Activated CD4-positive, CD25-positive, alpha-beta regulatory T cell treated with anti-CD3 and anti-CD28 coated beads, Interleukin-2, amount 50 U/mL, for 24 hours (primary cell): ENCODE measurements around the gene SSR3.

Source experiments
- ATAC-seq, 2 donors: fragments of 150-1000 bp; cut with Tn5 transposase; one replicate each; pipeline ENCODE4 v1.10.0; 2021; ENCODE audit warnings: mild to moderate bottlenecking in 1 of 2, moderate library complexity in 1 of 2

SSR3 gene

DNA sequence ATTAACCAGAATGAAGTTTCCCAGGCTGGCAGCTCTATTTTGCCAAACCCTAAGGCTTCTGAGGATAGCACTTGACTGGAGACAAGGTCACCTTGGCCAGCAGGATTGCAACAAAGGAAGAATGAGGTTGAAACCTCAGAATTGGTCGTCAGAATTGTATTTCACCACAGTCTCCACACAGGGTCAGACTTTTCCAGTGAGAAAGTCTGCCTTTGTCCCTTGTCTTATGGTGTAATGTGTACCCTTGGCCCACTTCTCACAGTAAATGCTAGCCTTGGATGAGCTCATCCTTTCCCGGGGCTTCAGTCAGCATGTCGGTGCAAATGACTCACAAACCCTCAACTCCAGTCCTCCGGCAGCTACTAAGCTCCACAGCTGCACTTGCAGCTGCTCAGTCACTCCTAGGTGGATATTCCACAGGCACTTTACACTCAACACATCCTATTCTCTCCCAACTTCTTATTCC is 19.7 kb downstream of the SSR3 start:
- peak; percentile 41 to 53 for ATAC-seq

DNA sequence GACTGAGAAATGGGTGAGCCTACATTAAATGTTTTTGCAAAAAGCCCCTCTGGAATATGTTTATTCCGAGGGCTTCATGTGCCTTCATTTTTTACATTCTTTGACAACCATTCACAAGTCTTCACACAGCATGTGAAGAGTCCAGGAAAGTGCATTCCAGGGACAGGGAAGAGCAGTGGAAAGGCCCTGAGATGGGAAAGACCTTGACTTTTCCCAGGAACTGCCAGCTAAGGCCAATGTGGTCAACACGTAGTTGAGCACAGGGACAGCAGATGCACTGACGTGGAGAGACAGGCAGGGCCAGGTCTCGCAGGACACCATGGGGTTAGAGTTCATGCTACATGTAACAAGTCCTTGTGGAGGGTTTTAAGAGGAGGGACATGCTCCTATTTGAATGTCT is 21.7 kb downstream of the SSR3 start:
- ATAC-seq: no peak

DNA sequence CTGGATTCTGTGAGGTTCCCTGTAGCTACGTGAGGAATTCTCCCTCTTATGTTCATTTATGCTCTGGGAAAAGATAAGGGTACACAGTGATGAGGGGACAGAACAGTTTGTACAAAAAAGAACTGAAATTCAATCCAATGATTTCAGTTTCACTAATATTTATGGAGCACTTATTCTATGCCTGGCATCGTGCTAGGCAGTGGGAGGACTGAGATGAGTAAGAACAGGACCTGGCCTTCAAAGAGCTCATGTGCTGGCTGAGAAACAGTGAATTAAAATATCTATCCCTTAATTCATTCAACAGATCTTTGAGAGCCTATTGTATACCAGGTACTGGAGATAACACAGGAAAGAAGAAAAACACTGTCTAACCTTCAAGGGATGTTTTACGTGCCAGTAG is 22.2 kb downstream of the SSR3 start:
- no peak for ATAC-seq

DNA sequence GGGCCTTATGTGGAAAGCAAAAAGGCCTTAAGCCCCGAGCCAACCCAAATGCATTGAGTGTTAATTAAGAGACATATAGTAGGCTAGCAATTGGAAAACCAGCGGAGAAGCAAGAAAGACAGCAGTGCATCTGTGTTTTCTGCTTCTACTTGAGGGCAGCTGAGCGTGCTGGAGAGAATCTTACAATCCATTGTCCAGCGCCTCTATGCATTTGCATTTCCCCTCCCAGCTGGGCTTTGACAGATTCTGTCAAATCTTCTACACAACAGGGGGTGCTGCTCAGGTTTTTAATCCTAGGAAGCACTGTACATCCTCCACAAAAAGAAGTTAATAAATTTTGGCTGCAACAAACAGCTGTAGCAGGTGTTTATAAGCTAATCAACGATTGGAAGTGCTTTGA is 23.9 kb downstream of the SSR3 start:
- no peak for ATAC-seq

DNA sequence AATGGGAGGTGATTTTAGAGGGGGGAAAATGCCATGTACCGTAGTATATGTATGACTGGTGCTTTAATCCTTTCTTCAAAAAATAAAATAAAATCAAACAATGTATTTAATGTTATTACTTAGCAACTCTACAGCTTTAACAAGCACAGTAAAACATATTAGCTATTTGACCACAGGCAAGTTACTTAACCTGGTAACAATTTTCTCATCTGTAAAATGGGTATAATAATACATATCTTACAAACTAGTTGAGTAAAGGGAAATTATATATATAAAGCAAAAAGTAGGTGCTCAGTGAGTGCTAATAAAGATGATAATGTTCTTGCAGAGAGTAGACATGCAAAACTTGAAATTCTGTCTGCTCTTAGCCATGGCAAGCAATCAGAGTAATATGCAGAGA is 27.9 kb downstream of the SSR3 start:
- ATAC-seq: no peak

DNA sequence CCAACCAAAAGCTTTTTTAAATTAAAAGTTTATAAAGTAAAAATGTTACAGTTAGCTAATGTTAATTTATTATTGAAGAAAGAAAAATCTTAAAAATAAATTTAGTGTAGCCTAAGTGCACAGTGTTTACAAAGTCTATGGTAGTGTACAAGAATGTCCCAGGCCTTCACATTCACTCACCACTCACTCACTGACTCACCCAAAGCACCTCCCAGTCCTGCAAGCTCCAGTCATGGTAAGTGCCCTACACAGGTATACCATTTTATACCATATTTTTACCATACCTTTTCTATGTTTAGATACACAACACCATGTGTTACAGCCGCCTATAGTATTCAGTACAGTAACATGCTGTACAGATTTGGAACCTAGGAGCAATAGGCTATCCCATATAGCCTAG is 29.1 kb downstream of the SSR3 start:
- ATAC-seq: no peak

DNA sequence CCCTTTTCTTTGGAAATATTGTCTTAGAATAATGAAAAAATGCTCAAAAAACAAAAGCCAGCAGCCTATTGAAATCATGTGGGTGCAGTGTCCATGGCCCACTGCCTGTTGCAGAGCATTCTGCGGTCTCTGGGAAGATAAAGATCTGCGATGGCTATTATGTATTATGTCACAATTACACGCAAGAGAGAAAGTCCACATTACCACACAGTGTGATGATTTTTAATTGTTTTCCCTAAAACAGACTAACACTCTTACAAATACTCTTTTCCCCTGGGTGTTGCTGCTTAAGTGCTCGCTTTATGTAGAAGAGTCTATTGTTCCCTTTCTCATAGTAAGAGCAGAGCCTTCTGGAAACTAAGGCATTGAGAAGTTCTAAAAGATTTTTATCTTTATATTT is 32.2 kb downstream of the SSR3 start:
- ATAC-seq: no peak

DNA sequence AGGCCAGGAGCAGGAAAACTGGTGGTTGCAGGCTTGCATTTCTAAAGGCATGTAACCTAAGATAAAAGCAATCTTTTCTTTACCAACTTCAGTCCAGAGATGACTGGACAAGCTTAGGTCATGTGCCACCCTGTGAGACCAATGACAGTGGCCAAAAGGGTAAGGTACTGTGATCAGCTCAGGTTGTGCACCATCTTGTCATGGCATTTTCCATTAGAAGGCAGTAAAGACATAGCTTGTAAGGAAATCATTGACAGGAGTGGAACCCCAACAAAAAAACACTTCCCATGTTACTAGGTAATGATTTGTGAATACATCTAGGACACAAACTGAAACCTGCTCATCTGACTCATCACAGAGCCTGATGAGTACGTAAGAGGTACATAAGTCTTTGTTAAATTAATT is 35.2 kb downstream of the SSR3 start:
- peak; percentile 49 to 60 for ATAC-seq

DNA sequence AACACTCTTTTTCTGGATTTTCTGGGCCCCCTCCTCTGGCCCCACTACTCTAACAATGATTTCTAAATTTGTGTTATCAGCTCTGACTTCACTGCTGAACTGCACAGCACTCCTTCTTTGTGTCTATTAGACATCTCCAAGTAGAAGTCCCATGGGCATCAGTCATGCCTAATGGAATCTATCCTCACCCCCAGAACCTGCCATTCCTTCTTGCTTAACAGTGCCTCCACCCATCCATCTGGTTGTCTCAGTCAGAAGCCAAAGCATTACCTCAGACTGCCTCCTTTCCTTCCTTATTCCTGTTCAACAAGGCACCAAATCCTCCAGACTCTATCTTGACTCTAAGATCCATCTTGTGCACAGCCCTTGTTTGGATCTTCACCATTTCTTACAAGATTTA is 36.2 kb downstream of the SSR3 start:
- ATAC-seq: no peak

DNA sequence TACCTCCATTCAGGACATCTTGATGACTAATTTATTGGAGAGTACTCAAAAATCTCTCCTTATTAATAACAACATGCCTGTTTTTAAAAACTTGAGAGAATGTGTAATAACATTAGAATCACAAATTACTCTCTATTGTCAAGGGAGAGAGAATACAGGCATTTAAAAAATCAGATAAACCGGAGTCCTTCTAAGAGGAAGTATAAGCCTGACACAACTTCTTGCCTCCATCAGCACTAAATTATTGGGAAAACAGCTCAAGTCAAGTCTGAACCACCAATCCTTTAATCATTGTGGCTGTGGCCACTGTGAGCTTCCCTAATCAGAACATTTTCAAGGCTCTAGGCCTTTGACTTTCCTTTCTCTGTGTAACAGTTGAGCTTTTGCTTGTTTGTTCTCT is 38.0 kb downstream of the SSR3 start:
- ATAC-seq: no peak

DNA sequence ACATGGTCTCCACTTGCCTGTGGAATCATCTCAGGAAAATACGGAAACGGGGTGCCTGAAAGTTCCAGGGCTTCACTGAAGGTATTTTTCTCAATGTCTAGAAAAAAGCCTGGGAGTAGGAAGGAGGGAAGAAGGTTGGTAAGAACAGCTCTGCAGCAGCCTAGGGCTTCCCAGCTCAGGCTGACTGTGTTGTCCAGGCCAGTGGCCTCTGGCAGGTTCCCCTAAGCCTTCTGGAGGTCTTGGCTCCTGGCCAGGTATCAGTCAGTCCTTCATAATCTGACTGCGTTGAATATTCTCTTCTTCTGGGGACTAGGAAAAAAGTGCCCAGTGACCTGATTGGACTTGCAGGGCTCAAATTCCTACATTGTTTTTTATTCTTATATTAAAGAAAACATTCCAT is 38.6 kb downstream of the SSR3 start:
- no peak for ATAC-seq

DNA sequence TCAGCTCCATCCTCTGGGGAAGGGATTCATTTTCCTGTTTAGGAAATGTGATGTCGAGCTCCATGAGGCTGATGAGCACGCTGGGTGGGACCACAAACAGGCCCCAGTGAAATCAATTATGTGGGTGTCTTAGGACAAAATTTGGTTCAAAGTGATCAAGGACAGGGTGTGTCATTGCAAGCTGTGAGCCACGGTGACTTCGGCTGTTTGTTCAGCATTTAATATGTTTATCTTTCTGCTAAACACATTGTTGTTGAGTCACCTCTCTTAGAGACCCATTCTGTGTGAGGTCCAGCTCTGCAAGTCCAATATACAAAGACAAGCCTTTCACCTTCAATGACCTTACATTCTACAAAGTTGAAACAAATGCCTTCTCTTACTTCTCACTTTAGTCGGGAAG is 41.3 kb downstream of the SSR3 start:
- ATAC-seq: no peak

DNA sequence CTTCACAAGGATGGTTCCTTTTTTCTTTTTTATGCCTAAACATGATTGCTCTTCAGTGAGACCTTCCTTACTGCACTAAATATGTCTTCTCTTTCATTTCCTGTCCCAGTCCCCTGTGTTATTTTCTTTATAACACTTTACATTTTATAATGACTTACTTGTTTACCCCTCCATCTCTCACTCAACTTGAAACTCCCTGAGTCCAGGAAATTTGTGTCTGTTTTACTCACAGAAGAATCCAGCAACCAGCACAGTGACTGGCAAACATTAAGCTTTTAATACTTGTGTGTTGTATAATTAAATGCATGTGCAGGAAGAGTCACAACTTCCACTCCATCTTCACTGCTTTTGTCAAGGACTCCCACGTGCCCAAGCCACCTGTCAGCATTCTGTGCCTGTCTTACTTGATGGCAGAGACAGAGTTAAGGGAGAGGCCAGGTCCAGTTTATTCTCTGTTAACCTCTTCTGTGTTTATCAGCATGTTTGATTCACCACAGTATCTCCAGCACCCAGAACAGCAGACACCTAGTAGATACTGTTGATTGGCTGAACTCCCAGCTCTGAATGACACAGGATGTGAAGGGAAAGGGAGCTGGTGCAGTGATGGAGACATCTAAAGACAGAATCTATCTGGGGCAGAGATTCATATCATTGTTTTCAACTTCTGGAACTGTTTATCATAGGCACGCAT is 42.8 kb downstream of the SSR3 start:
- ATAC-seq: peak in 1 of 2 donors; percentile 18

DNA sequence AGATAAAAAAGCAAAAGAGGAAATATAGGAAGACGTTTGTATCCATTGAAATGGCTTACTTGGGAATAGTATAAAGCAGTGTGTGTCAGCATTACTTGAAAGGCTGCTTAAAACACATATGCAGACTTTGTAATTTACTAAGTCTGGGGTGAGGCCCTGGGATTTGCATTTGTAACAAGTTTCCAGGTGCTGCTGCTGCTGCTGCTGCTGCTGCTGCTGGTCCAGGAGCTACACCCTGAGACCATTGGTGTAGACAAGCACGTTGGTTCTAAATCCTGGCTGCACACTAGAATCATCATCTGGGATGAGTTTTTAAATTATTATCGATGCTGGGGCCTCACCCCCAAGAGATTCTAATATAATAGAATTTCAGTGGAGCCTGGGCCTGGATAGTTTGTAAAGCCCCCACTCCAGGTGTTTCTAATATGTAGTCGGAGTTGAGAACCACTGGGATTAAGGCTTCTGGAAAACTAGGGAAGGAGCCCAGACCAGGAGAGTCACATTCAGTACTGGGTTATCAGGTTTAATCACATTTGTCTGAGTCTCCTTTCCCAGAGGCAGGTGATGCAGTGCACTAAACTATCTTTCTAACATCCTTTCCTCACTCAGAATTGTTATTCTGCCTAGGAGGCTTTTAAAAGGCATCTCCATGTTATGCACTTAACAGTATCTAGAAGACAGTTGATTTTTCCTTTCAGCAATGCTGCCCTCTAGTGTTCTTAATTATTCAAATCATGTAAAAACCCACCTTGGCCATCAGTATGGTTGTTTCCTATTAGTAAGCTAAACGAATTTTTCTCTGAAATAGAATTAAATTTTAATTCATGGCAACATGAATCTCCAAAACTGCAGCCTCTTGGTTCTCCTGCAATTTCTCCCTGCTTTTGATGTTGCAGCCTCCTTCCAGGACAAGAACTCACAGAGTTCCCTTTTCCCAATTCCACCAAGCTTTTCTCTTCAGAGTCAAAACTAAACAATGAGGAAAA is 45.4 kb downstream of the SSR3 start:
- peak; percentile 54 to 58 for ATAC-seq

DNA sequence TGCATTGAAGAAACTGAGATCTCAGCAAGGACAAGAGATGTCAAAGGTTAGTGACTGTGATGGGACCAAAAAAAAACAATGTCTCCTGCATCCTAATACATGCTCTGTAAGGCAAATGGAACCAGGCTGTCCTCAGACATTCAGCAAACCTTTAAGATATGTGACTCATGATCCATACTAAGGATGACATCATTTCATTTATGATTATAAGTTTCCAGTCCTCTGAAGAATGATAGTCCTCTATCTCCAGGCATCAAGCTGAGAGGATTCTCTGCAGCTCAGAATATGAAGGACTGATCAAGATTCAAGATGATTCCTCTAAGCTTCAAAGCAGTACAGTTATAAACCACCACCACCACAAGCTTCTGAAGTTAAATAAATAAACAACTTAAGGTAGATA is 47.6 kb downstream of the SSR3 start:
- peak; percentile 80 to 86 for ATAC-seq

DNA sequence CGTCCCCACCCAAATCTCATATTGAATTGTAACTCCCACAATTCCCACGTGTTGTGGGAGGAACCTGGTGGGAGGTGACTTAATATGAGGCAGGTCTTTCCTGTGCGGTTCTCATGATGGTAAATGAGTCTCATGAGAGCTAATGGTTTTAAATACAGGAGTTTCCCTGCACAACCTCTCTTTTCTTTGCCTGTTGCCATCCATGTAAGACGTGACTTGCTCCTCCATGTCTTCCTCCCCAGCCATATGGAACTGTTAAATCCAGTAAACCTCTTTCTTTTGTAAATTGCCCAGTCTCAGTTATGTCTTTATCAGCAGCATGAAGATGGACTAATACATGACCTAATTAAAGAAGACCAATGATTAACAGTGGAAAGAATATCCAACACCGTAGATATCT is 56.6 kb downstream of the SSR3 start:
- no peak for ATAC-seq

DNA sequence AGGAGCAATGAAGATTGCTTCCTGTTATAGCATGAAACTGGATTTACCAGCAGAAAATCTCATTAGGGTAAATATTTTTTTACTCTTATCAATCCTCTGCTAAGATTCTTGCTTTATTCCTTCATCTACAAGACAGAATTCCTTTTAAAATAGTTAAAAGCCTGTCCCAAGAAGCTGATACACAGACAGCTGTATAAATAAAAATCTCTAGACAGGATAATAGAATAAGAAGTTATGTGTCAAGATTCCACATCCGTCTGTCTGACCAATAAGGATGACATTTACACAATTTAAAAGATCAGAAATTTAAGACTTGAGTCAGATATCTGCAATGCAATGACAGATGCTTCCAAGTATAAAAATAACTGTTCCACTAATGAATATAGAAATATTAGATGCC is 57.6 kb downstream of the SSR3 start:
- no peak for ATAC-seq

DNA sequence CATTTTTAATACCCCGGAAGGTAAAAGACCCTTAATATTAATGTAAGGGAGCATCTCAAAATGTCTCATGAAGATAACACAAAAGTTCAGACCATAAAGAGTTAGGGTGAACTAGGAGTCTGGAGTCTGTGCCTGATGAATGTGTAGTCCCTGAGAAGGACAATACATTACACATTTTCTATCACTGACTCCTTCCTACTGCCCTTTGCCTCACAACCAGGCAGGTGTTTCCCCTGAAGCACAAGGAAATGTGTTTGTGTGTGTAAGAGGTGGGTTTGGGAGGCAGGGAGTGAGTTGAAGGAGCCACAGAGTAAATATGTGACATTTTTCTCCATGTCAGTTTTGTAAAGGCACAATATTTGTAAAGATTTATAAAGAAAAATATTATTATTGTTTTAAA is 59.1 kb downstream of the SSR3 start:
- no peak for ATAC-seq

DNA sequence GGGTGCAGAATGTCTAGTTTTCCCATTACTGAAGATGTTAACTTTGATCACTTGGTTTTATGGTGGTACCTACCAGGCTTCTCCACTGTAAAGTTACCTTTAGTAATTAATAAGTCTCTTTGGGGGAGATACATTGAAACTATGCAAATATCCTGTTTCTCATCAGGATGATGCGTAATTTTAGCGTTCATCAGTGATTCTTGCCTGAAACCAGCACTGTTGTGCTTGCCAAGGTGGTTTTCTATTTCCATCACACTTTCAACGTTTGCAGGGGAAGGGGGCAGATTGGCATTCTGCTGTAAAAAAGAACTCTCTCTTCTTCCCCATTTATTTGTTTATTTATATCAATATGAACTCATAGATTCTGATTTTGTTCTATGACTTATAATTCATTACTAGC is 61.0 kb downstream of the SSR3 start:
- no peak for ATAC-seq

DNA sequence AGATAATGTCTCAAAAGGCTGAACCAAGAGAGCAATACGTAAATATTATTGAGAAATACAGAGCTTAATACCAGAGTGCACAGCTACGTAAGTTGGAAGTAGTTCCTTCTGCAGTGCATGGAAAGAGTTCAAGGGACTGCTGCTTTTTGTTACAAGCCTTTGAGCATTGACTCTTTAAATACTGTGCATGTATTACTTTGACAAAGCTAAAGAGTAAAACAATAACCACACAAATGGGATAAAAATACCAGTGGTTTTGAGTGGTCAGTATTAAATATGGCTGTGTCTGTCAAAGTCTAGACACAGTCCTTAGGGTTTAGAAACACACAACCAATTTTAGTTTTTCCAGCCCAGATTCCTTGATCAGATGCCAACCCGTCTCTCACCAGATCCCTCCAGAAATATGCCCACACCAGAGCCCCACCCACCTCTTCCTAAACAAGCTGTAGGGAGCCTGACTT is 62.1 kb downstream of the SSR3 start:
- ATAC-seq: no peak

DNA sequence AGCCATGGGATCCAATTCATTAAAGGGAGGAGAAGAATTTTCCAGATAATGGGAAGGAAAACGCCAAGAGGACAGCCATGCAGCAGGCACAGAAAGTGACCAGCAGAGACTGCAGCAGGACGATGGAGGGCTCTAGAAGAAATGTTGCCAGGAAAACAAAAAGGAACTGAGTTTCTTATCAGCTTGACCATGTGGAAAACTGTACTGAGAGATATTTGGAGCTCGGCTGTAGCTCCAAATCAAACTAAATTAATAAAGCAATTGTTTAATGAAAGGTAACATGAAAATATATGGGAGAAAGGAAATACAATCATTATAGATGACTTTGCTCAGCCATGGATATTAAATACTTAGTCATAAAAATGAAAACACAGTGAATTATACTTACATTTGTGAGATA is 63.7 kb downstream of the SSR3 start:
- no peak for ATAC-seq
